DMS79 treated with DMSO at 0.1 percent for 48 hours (cell line): Measurements from ENCODE around the gene RLN3.
A peak's percentile ranks its signal among the peaks of the same experiment; 100 is the strongest.

Experiments used
- DNase-seq: peaks from one replicate; lab custom pipeline; 2025; lab: John Stamatoyannopoulos, UW

Gene RLN3

GRCh38 chr19:14027856-14028450 is at the start of gene RLN3:
TSS of gene RLN3 (plus strand) at chr19:14028148. CDS start at chr19:14028205, 57 bp downstream.
- no peak for DNase-seq

- no peak for DNase-seq
These were observed 49.4 kb upstream of the RLN3 start for GRCh38 chr19:13978351-13979243.

- DNase-seq, result no peak
These were observed 48.7 kb upstream of the RLN3 start for GRCh38 chr19:13979244-13979615.

GRCh38 chr19:13979686-13980085 is 48.3 kb upstream of the RLN3 start:
- no peak for DNase-seq

- no peak for DNase-seq
These were observed 47.6 kb upstream of the RLN3 start for GRCh38 chr19:13980340-13980739.

- no peak for DNase-seq
These were observed 46.9 kb upstream of the RLN3 start for GRCh38 chr19:13981021-13981420.

- no peak for DNase-seq
These were observed 46.5 kb upstream of the RLN3 start for GRCh38 chr19:13981467-13981866.

GRCh38 chr19:13981988-13982501 is 45.9 kb upstream of the RLN3 start:
- no peak for DNase-seq

GRCh38 chr19:13982773-13983172 is 45.2 kb upstream of the RLN3 start:
- no peak for DNase-seq

- DNase-seq, result no peak
These were observed 44.6 kb upstream of the RLN3 start for GRCh38 chr19:13983213-13983889.

GRCh38 chr19:13984186-13984585 is 43.8 kb upstream of the RLN3 start:
- DNase-seq, result no peak

GRCh38 chr19:13984875-13985741 is 42.8 kb upstream of the RLN3 start:
- peak; percentile 69 for DNase-seq

- peak; percentile 73 for DNase-seq
These were observed 42.1 kb upstream of the RLN3 start for GRCh38 chr19:13985771-13986347.

GRCh38 chr19:13986348-13986904 is 41.5 kb upstream of the RLN3 start:
- DNase-seq, result peak; percentile 88

- DNase-seq, result no peak
These were observed 40.7 kb upstream of the RLN3 start for GRCh38 chr19:13987101-13987890.

- no peak for DNase-seq
These were observed 38.5 kb upstream of the RLN3 start for GRCh38 chr19:13989487-13989886.

GRCh38 chr19:13990085-13990484 is 37.9 kb upstream of the RLN3 start:
- no peak for DNase-seq

- DNase-seq, result no peak
These were observed 35.9 kb upstream of the RLN3 start for GRCh38 chr19:13992025-13992424.

- DNase-seq, result no peak
These were observed 34.2 kb upstream of the RLN3 start for GRCh38 chr19:13993590-13994300.
